CD14-positive monocyte (primary cell): ENCODE results near the gene SYTL2. TPM values are rescaled to one million over a fixed set of nuclear protein-coding genes. Genes with fewer than 3 reads are reported as not detected.

ENCODE experiments used
- DNase-seq, 3 donors: peaks; one replicate each; pipeline ENCODE4 v3.0.0-alpha.2; 2011 to 2022
- H2AFZ ChIP-seq: 2 replicates; pipeline ENCODE4 v1.6.0; 2012; ENCODE audit warnings: mild to moderate bottlenecking, low read depth, low read length, inconsistent platforms; ENCODE audit not compliant: insufficient read depth, poor library complexity, severe bottlenecking
- H3K27ac ChIP-seq, 2 donors: 1 replicate in 1 of 2; 2 replicates in 1 of 2; pipeline ENCODE4 v1.5.1; 2012 to 2013; ENCODE audit warnings: low read length in 2 of 2, control low read depth in 1 of 2, inconsistent platforms in 1 of 2, low read depth in 1 of 2, mild to moderate bottlenecking in 1 of 2
- H3K27me3 ChIP-seq, 2 donors: one replicate each; pipeline versions ENCODE4 v1.6.0 to v1.6.1; 2011 to 2013; ENCODE audit warnings: low read length in 2 of 2; ENCODE audit not compliant: control insufficient read depth in 2 of 2, insufficient read depth in 2 of 2
- H3K36me3 ChIP-seq, 2 donors: replicated peaks in 1 of 2; 1 replicate in 1 of 2; 2 replicates in 1 of 2; pipeline versions ENCODE4 v1.5.1 to v1.6.1; 2012 to 2013; ENCODE audit warnings: low read length in 2 of 2, control low read depth in 1 of 2, inconsistent platforms in 1 of 2, mild to moderate bottlenecking in 1 of 2; ENCODE audit not compliant: insufficient read depth in 2 of 2, control insufficient read depth in 1 of 2
- H3K4me1 ChIP-seq, 2 donors: 1 replicate in 1 of 2; 2 replicates in 1 of 2; pipeline versions ENCODE4 v1.5.1 to v1.6.1; 2012 to 2013; ENCODE audit warnings: low read length in 2 of 2, control low read depth in 1 of 2, inconsistent platforms in 1 of 2, mild to moderate bottlenecking in 1 of 2, moderate library complexity in 1 of 2; ENCODE audit not compliant: insufficient read depth in 2 of 2, control insufficient read depth in 1 of 2
- H3K4me2 ChIP-seq: replicated peaks from 2 replicates; pipeline ENCODE3; 2012; ENCODE audit warnings: low read length, moderate library complexity, mild to moderate bottlenecking; ENCODE audit not compliant: poor library complexity, severe bottlenecking; ENCODE audit errors: extremely low read depth
- H3K4me3 ChIP-seq, 3 experiments: fragments of 200-600 bp in 1 of 3; sonication (generic) in 1 of 3; replicated peaks in 1 of 3; 1 replicate in 2 of 3; 2 replicates in 1 of 3; pipeline ENCODE4 v1.5.1; 2011 to 2013; ENCODE audit warnings: low read length in 3 of 3, mild to moderate bottlenecking in 3 of 3, control low read depth in 2 of 3, low read depth in 2 of 3, inconsistent platforms in 1 of 3, moderate library complexity in 1 of 3
- H3K79me2 ChIP-seq: 2 replicates; pipeline ENCODE4 v1.6.0; 2012; ENCODE audit warnings: mild to moderate bottlenecking, control low read depth, inconsistent platforms, low read length, moderate library complexity; ENCODE audit not compliant: insufficient read depth
- H3K9ac ChIP-seq: 2 replicates; pipeline ENCODE4 v1.6.0; 2017; ENCODE audit warnings: low read length, mild to moderate bottlenecking; ENCODE audit not compliant: insufficient read depth, poor library complexity, severe bottlenecking
- H3K9me3 ChIP-seq, 2 donors: replicated peaks in 1 of 2; 1 replicate in 1 of 2; 2 replicates in 1 of 2; pipeline versions ENCODE4 v1.5.1 to v1.6.1; 2012 to 2013; ENCODE audit warnings: low read length in 2 of 2, control low read depth in 1 of 2; ENCODE audit not compliant: control insufficient read depth in 1 of 2, insufficient read depth in 1 of 2
- H4K20me1 ChIP-seq: 2 replicates; pipeline ENCODE4 v1.6.0; 2012; ENCODE audit warnings: mild to moderate bottlenecking, low read length, control low read depth, moderate library complexity; ENCODE audit not compliant: insufficient read depth
- H3K27ac Mint-ChIP-seq, 7 donors: one replicate each; pipeline ENCODE4 v1.8.0; 2020; ENCODE audit warnings: mild to moderate bottlenecking in 7 of 7, mixed read lengths in 7 of 7, moderate library complexity in 6 of 7, inconsistent platforms in 2 of 7
- H3K27me3 Mint-ChIP-seq, 3 donors: one replicate each; pipeline ENCODE4 v1.8.0; 2021 to 2022; ENCODE audit warnings: low read depth in 3 of 3, mild to moderate bottlenecking in 3 of 3, mixed read lengths in 3 of 3, moderate library complexity in 3 of 3, inconsistent platforms in 1 of 3
- H3K36me3 Mint-ChIP-seq, 2 donors: one replicate each; pipeline ENCODE4 v1.8.0; 2020; ENCODE audit warnings: mixed read lengths in 2 of 2, inconsistent platforms in 1 of 2, mild to moderate bottlenecking in 1 of 2
- H3K4me1 Mint-ChIP-seq: one replicate; pipeline ENCODE4 v1.8.0; 2020; ENCODE audit warnings: mild to moderate bottlenecking, mixed read lengths
- H3K4me3 Mint-ChIP-seq, 2 donors: one replicate each; pipeline ENCODE4 v1.8.0; 2020; ENCODE audit warnings: mild to moderate bottlenecking in 2 of 2, mixed read lengths in 2 of 2, moderate library complexity in 1 of 2
- H3K9me3 Mint-ChIP-seq, 7 donors: one replicate each; pipeline ENCODE4 v1.8.0; 2020 to 2022; ENCODE audit warnings: mixed read lengths in 7 of 7, mild to moderate bottlenecking in 6 of 7, moderate library complexity in 6 of 7, inconsistent platforms in 2 of 7
- WGBS: methylation state at CpG from one replicate; pipeline ENCODE4 v1.1.5; 2013; ENCODE audit warnings: missing lambda C conversion rate; ENCODE audit not compliant: insufficient coverage; 5-methylcytosine and 5-hydroxymethylcytosine counted together
- intact Hi-C, 2 donors: fragments of 100-400 bp; cut with micrococcal nuclease; formaldehyde crosslinking; loops; one replicate each; pipeline versions ENCODE4 v1.15.0 to v1.15.1; 2023
- polyA plus RNA-seq, 3 donors: library from polyadenylated mRNA; depleted of rRNA in 1 of 3; unstranded in 2 of 3; stranded (reverse) in 1 of 3; fragments of 300-500 nt in 2 of 3; fragments of >200 nt in 1 of 3; fragmentation: Illumina TruSeq in 2 of 3; gene quantifications; 1 replicate in 2 of 3; 2 replicates in 1 of 3; pipeline ENCODE4 v1.2.3, GENCODE V29; 2012 to 2021
- TF ChIP-seq, protein P1 (sequence below): fragments of 200-600 bp; IDR thresholded peaks from one replicate; pipeline ENCODE4 v1.8.0; 2022; ENCODE audit warnings: antibody characterized with exemption, mild to moderate bottlenecking

Gene SYTL2
- polyA plus RNA-seq, 3 donors, result 0.30 to 0.48 (median 0.34) TPM

DNA sequence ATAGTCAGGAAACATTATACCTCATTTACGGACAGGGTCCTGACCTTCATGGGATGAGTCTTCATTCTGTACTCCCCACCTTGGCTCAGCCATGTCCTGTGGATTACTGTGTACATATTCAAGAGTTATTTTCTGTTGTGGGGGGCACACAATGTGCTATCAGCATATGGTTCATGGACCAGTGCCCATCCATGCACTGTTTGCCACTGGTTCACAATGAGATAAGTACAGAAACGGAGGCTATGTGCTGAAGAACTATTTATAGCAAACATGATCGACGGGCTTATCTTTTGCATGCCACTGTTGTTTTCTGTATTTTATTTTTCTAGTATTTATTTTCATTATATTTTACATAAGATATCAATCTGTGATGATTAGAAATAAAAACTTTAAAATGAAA is 68.6 kb downstream of the SYTL2 start:
- Histone ChIP-seq H3K79me2 (no peaks in the 10 kb centered on the region), H3K27me3 (no peaks in the 10 kb centered on the region), H3K4me3 (no peak overlapping the region), H3K4me2 (no peak overlapping the region), H3K9ac (no peak overlapping the region), H3K27ac (no peak overlapping the region), H3K36me3 (no peaks in the 10 kb centered on the region), H3K4me1 (peaks cover 10 to 13% of the 10 kb centered on the region in 2 donors), H3K9me3 (no peaks in the 10 kb centered on the region), H2AFZ (no peak overlapping the region), H4K20me1 (no peaks in the 10 kb centered on the region)
- Mint-ChIP-seq H3K36me3 (no peaks in the 10 kb centered on the region), H3K4me1 (peaks cover 24% of the 10 kb centered on the region), H3K4me3 (no peak overlapping the region), H3K9me3 (peaks cover 0 to 2% (median 0%) of the 10 kb centered on the region in 7 donors), H3K27me3 (no peaks in the 10 kb centered on the region), H3K27ac (no peak overlapping the region)
- TF ChIP-seq, protein P1, sequence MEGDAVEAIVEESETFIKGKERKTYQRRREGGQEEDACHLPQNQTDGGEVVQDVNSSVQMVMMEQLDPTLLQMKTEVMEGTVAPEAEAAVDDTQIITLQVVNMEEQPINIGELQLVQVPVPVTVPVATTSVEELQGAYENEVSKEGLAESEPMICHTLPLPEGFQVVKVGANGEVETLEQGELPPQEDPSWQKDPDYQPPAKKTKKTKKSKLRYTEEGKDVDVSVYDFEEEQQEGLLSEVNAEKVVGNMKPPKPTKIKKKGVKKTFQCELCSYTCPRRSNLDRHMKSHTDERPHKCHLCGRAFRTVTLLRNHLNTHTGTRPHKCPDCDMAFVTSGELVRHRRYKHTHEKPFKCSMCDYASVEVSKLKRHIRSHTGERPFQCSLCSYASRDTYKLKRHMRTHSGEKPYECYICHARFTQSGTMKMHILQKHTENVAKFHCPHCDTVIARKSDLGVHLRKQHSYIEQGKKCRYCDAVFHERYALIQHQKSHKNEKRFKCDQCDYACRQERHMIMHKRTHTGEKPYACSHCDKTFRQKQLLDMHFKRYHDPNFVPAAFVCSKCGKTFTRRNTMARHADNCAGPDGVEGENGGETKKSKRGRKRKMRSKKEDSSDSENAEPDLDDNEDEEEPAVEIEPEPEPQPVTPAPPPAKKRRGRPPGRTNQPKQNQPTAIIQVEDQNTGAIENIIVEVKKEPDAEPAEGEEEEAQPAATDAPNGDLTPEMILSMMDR, result no peak
- intact Hi-C loops, result no loop called here
- no peak for DNase-seq
- WGBS, result no CpG with 5 or more reads among the region's 4 CpGs

DNA sequence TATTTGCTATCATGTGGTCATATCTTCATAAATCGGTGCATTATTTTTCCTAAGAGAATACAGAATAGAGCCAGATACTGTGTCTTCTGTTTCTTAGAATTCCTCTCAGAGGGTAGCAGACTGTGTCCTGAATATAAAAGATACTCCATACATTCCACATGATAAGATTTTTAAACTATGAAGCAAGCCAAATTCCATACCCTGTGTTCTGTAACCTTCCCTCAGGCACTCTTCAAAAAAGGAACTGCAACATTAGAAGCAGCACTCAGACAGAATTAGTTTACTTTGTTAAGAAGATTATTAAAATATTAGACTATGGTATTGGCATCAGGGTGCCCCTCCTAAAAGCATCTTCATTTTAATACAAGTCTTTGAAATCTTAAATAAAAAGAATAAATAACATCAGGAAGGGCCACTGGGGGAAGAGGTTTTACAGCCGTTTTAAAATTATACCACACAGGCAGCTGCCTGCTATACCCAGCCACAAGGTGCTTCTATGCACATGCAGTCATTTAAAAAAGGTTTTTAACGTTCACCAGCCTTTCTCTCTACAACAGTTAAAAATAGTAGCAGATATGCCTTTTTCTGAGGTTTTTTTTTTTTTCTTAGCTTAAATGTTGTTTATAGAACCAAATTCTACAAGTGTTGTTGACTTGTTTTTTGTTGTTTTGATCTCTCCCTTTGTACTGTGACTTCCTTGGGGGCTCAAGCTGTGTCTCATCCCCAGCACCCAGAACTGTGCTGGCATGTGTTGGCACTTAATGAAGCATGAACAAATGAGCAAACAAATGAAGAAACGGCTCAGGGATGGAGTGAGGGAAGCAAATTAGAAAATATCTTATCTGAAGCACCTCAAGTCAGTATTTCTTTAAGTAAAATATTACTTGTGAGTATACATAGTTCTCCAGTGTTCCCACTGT is 70.2 kb downstream of the SYTL2 start:
- no peak overlapping the region for H3K27ac Mint-ChIP-seq
- H3K27me3 Mint-ChIP-seq, result no peaks in the 10 kb centered on the region
- Histone ChIP-seq H3K9me3 (no peaks in the 10 kb centered on the region), H3K4me2 (no peak overlapping the region), H3K79me2 (no peaks in the 10 kb centered on the region), H3K4me3 (no peak overlapping the region), H3K9ac (no peak overlapping the region), H3K4me1 (peaks cover 0 to 5% of the 10 kb centered on the region in 2 donors), H4K20me1 (no peaks in the 10 kb centered on the region), H3K27me3 (no peaks in the 10 kb centered on the region), H2AFZ (no peak overlapping the region), H3K27ac (no peak overlapping the region), H3K36me3 (no peaks in the 10 kb centered on the region)
- H3K36me3 Mint-ChIP-seq, result no peaks in the 10 kb centered on the region
- TF ChIP-seq, protein P1, result no peak
- peaks cover 0 to 2% (median 0%) of the 10 kb centered on the region in 7 donors for H3K9me3 Mint-ChIP-seq
- intact Hi-C loops, result no loop called here
- no peak for DNase-seq
- no peak overlapping the region for H3K4me3 Mint-ChIP-seq
- H3K4me1 Mint-ChIP-seq, result peaks cover 9% of the 10 kb centered on the region
- no CpG with 5 or more reads among the region's 4 CpGs for WGBS
